OCI-LY3 (cell line): Measurements from ENCODE around the gene BMAL2.

Experiments
- H2AFZ ChIP-seq: fragments of 200-600, 300-600 bp; shearing (Covaris generic); 2 replicates; pipeline ENCODE4 v1.6.0; 2014; ENCODE audit warnings: antibody characterized with exemption, low read depth, low read length
- H3K27ac ChIP-seq: fragments of 200-600, 300-600 bp; sonication (generic); 2 replicates; pipeline ENCODE4 v1.5.1; 2014; ENCODE audit warnings: mild to moderate bottlenecking, low read length, moderate library complexity, mixed read lengths
- H3K27me3 ChIP-seq: fragments of 200-600, 300-600 bp; sonication (generic); 2 replicates; pipeline ENCODE4 v1.6.1; 2014; ENCODE audit warnings: low read depth, low read length, mixed read lengths
- H3K36me3 ChIP-seq: fragments of 200-600, 300-600 bp; sonication (generic); replicated peaks from 2 replicates; pipeline ENCODE3; 2014; ENCODE audit warnings: low read depth, low read length, mixed read lengths
- H3K4me1 ChIP-seq: fragments of 300-600, 200-600 bp; sonication (generic); 2 replicates; pipeline ENCODE4 v1.6.1; 2014; ENCODE audit warnings: low read length, mixed read lengths
- H3K4me2 ChIP-seq: fragments of 200-600, 300-600 bp; sonication (generic); 2 replicates; pipeline ENCODE4 v1.6.1; 2014; ENCODE audit warnings: low read length, mixed read lengths
- H3K4me3 ChIP-seq: fragments of 300-600, 200-600 bp; sonication (generic); 2 replicates; pipeline ENCODE4 v1.5.1; 2014; ENCODE audit warnings: antibody characterized with exemption, mild to moderate bottlenecking, low read length, moderate library complexity
- H3K79me2 ChIP-seq: fragments of 300-600, 200-600 bp; shearing (Covaris generic); 2 replicates; pipeline ENCODE4 v1.6.1; 2014; ENCODE audit warnings: mild to moderate bottlenecking, low read length, mixed read lengths
- H3K9ac ChIP-seq: fragments of 300-600, 200-600 bp; shearing (Covaris generic); 2 replicates; pipeline ENCODE4 v1.6.0; 2014; ENCODE audit warnings: mild to moderate bottlenecking, low read length, moderate library complexity
- H3K9me3 ChIP-seq: fragments of 200-600, 300-600 bp; shearing (Covaris generic); 2 replicates; pipeline ENCODE4 v1.6.1; 2014; ENCODE audit warnings: low read length, mixed read lengths; ENCODE audit not compliant: insufficient read depth
- H4K20me1 ChIP-seq: fragments of 200-600, 300-600 bp; sonication (generic); 2 replicates; pipeline ENCODE4 v1.6.1; 2016; ENCODE audit warnings: low read length, mixed read lengths; ENCODE audit not compliant: insufficient read depth
- CTCF ChIP-seq: fragments of 200-600, 300-600 bp; sonication (generic); IDR thresholded peaks from 2 replicates; pipeline ENCODE4 v1.5.1; 2014; ENCODE audit warnings: antibody characterized with exemption, low read length, low read depth
- EZH2phosphoT487 ChIP-seq: fragments of 200-600 bp; shearing (Covaris generic); IDR thresholded peaks from 2 replicates; pipeline ENCODE4 v1.6.1; 2018; ENCODE audit warnings: antibody characterized with exemption, mixed run types, low read depth

BMAL2 gene

DNA sequence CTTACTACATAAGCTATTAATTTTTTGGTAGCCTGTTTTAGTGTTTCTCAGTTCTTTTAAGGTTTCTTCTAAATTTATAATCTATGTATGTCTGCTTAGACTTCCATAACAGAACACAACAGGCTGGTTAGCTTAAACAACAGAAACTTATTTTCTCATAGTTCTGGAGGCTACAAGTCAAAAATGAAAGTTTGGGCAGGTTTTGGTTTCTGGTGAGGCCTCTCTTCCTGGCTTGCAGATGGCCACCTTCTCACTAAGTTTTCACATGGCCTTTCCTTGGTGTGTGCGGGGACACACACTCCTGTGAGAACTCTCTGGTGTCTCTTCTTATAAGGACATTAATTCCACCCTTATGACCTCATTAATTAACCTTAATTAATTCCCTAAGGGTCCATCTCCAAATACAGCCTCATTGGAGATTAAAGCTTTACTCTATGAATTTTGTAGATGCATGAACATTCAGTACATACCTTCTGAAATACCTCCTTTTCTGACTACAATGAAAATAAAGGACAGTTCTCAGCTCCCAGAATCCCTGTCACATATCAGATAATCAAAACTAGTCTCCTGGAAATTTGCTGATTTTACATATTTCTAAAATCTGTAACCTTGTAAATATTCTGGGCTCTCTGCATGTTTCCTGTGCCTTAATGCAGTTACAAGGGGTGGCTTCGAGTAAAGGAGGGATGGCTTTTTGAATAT is 23.2 kb upstream of the BMAL2 start:
- Histone ChIP-seq H3K4me1 (peaks cover 45% of the 10 kb centered on the region), H3K79me2 (peaks cover 36% of the 10 kb centered on the region)

DNA sequence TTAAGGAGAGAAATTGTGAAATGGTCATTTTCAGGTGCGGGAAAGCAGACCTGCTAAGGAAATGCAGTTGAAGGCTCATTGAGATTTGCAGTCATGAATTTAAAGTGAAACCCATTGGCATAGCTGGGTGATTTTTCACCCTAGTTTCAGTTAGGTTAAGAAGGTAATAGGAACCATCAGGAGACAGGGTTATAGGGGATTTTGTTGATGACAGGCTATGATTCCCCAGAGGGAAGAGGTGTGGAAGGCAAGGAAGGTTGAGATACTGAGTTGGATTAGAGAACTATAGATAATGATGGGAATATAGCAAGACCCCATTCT is 22.7 kb upstream of the BMAL2 start:
- H3K79me2 ChIP-seq = peaks cover 34% of the 10 kb centered on the region
- peak overlapping the region; percentile 61 for H3K27ac ChIP-seq
- no peaks in the 10 kb centered on the region for H3K9me3 ChIP-seq
- TF ChIP-seq CTCF (no peak), EZH2phosphoT487 (no peak)
- peak overlapping the region; percentile 8; the same call in 1 of the 2 replicates for H3K4me2 ChIP-seq
- no peak overlapping the region for H3K4me3 ChIP-seq
- H2AFZ ChIP-seq = no peak overlapping the region
- peaks cover 41% of the 10 kb centered on the region for H3K4me1 ChIP-seq
- H3K36me3 ChIP-seq = peaks cover 58% of the 10 kb centered on the region
- peak overlapping the region; percentile 20; the same call in 1 of the 2 replicates for H3K9ac ChIP-seq
- H4K20me1 ChIP-seq = no peaks in the 10 kb centered on the region
- no peaks in the 10 kb centered on the region for H3K27me3 ChIP-seq

More for the DNA sequence above, 23.2 kb upstream of the BMAL2 start:
- H4K20me1 ChIP-seq = no peaks in the 10 kb centered on the region
- H3K9ac ChIP-seq = peak overlapping the region; percentile 20; the same call in 1 of the 2 replicates
- H3K4me3 ChIP-seq = no peak overlapping the region
- no peak overlapping the region for H2AFZ ChIP-seq
- peak overlapping the region; percentile 61 for H3K27ac ChIP-seq
- peaks cover 53% of the 10 kb centered on the region for H3K36me3 ChIP-seq
- no peaks in the 10 kb centered on the region for H3K9me3 ChIP-seq
- TF ChIP-seq EZH2phosphoT487 (no peak), CTCF (no peak)
- no peaks in the 10 kb centered on the region for H3K27me3 ChIP-seq
- peak overlapping the region; percentile 8; the same call in 1 of the 2 replicates for H3K4me2 ChIP-seq

- Histone ChIP-seq H3K4me1 (no peaks in the 10 kb centered on the region), H2AFZ (no peak overlapping the region), H4K20me1 (no peaks in the 10 kb centered on the region; the same call in none of the 2 replicates), H3K4me2 (no peak overlapping the region), H3K79me2 (no peaks in the 10 kb centered on the region), H3K9ac (no peak overlapping the region), H3K4me3 (no peak overlapping the region), H3K27ac (no peak overlapping the region), H3K36me3 (peaks cover 68% of the 10 kb centered on the region), H3K9me3 (no peaks in the 10 kb centered on the region), H3K27me3 (no peaks in the 10 kb centered on the region)
- TF ChIP-seq EZH2phosphoT487 (no peak), CTCF (no peak)
These were observed 15.7 kb upstream of the BMAL2 start for GRCh38 chr12:27316947-27317346.

- no peak overlapping the region for H3K27ac ChIP-seq
- no peak overlapping the region for H2AFZ ChIP-seq
- no peak overlapping the region for H3K4me3 ChIP-seq
- H3K79me2 ChIP-seq = no peaks in the 10 kb centered on the region
- H3K27me3 ChIP-seq = no peaks in the 10 kb centered on the region
- H3K9ac ChIP-seq = no peak overlapping the region
- TF ChIP-seq EZH2phosphoT487 (no peak), CTCF (no peak)
- H3K4me2 ChIP-seq = no peak overlapping the region
- H3K4me1 ChIP-seq = no peaks in the 10 kb centered on the region
- no peaks in the 10 kb centered on the region; the same call in none of the 2 replicates for H4K20me1 ChIP-seq
- peaks cover 71% of the 10 kb centered on the region for H3K36me3 ChIP-seq
- H3K9me3 ChIP-seq = no peaks in the 10 kb centered on the region
These were observed 13.2 kb upstream of the BMAL2 start for GRCh38 chr12:27319409-27319808.
